ENCODE measurements around the gene ATRIP. TPM values are rescaled to one million over a fixed set of nuclear protein-coding genes. Genes with fewer than 3 reads are reported as not detected.
A peak's percentile ranks its signal among the peaks of the same experiment; 100 is the strongest.

The ATRIP gene
- total and polyA plus RNA-seq, 11 donors: 2.1 to 5.1 (median 3.6) TPM

DNA sequence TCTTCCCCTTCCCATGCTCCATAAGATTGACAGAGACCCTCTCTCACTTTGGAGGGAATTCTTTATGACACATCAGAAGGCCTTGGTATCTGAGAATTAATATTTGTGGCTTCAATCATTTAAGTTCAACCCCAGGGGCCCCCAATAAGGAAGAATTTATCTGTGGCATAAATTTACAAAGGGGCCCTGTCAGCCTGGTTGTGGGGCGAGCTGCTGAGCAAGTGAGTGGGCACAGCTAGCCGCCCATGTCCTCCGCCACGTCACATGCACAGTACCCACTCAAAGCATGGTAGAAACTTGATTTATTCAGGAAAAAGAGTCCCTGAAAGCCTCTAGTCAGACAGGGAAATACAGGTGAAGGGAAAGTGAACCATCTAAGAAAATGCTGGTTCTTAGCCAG lies 30.0 kb upstream of the ATRIP start:
- peaks cover 0 to 5% (median 0%) of the 10 kb centered on the region in 12 donors for H3K4me1 ChIP-seq
- DNase-seq (no peak), ATAC-seq (no peak)
- intact Hi-C loops (cut with DNase I): no loop called here
- H3K9me3 ChIP-seq: no peaks in the 10 kb centered on the region
- no peak overlapping the region for H3K27ac ChIP-seq
- WGBS, 4 donors: 91 to 96% (median 95%) methylated on average over 4 of the region's 4 CpGs
- peaks cover 0 to 79% (median 49%) of the 10 kb centered on the region in 9 donors for H3K36me3 ChIP-seq
- no peak overlapping the region for H3K4me3 ChIP-seq
- no peak for TF ChIP-seq POLR2A (IDR thresholded peaks at IDR 0.05)
- TF ChIP-seq, protein P1, sequence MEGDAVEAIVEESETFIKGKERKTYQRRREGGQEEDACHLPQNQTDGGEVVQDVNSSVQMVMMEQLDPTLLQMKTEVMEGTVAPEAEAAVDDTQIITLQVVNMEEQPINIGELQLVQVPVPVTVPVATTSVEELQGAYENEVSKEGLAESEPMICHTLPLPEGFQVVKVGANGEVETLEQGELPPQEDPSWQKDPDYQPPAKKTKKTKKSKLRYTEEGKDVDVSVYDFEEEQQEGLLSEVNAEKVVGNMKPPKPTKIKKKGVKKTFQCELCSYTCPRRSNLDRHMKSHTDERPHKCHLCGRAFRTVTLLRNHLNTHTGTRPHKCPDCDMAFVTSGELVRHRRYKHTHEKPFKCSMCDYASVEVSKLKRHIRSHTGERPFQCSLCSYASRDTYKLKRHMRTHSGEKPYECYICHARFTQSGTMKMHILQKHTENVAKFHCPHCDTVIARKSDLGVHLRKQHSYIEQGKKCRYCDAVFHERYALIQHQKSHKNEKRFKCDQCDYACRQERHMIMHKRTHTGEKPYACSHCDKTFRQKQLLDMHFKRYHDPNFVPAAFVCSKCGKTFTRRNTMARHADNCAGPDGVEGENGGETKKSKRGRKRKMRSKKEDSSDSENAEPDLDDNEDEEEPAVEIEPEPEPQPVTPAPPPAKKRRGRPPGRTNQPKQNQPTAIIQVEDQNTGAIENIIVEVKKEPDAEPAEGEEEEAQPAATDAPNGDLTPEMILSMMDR (IDR thresholded peaks at IDR 0.05): no peak
- no peaks in the 10 kb centered on the region for H3K27me3 ChIP-seq

- intact Hi-C loops (cut with DNase I): no loop called here
- DNase-seq (peak in 1 of 5 donors; percentile 5), ATAC-seq (no peak)
- H3K4me1 ChIP-seq: peaks cover 0 to 14% (median 0%) of the 10 kb centered on the region in 12 donors
- TF ChIP-seq, protein P1 (IDR thresholded peaks at IDR 0.05): no peak
- no peak for TF ChIP-seq POLR2A (IDR thresholded peaks at IDR 0.05)
- H3K4me3 ChIP-seq: no peak overlapping the region
- H3K27me3 ChIP-seq: no peaks in the 10 kb centered on the region
- H3K27ac ChIP-seq: no peak overlapping the region
- WGBS, 4 donors: 90 to 94% (median 91%) methylated on average over 14 of the region's 14 CpGs; no CpG with 5 or more reads in 1 of the 4 donors
- no peaks in the 10 kb centered on the region for H3K9me3 ChIP-seq
- peaks cover 0 to 69% (median 39%) of the 10 kb centered on the region in 9 donors for H3K36me3 ChIP-seq
Observed at GRCh38 chr3:48417529-48418108, 28.9 kb upstream of the ATRIP start.

DNA sequence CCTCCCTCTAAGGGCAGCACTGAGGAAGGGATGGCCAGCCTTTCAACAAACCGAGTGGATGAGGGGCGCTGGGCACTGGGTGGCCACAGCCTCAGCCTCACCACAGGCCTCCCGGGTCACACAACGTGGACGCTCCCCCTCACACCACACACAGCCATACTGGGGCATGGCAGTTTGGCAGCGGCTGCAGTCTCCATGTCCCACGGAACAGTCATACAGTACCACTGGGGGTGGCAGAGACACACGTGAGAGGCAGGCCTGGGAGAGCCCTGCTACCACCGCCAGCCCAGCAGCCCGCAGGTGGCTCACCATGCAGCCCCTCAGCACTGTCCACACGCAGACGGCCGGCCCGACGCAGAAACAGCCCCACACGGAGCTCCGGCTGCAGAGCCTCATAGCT lies 28.4 kb upstream of the ATRIP start:
- Histone ChIP-seq H3K27me3 (no peaks in the 10 kb centered on the region), H3K9me3 (no peaks in the 10 kb centered on the region), H3K27ac (no peak overlapping the region), H3K36me3 (peaks cover 0 to 66% (median 36%) of the 10 kb centered on the region in 9 donors), H3K4me1 (peaks cover 0 to 19% (median 0%) of the 10 kb centered on the region in 12 donors), H3K4me3 (no peak overlapping the region)
- no peak for TF ChIP-seq POLR2A (IDR thresholded peaks at IDR 0.05)
- no peak for ATAC-seq
- WGBS, 4 donors: 93% methylated on average over 16 to 17 of the region's 17 CpGs
- intact Hi-C loops (cut with DNase I): no loop called here
- DNase-seq: peak in 2 of 5 donors; percentile 4 to 35

- no peaks in the 10 kb centered on the region for H3K9me3 ChIP-seq
- no peak overlapping the region for H3K27ac ChIP-seq
- 61 to 93% (median 88%) methylated on average over 5 to 9 of the region's 9 CpGs for WGBS, 4 donors
- peaks cover 0 to 25% (median 0%) of the 10 kb centered on the region in 12 donors for H3K4me1 ChIP-seq
- H3K4me3 ChIP-seq: no peak overlapping the region
- DNase-seq (peak in 2 of 5 donors; percentile 7 to 46), ATAC-seq (no peak)
- intact Hi-C loops (cut with DNase I): no loop called here
- H3K27me3 ChIP-seq: no peaks in the 10 kb centered on the region
- no peak for TF ChIP-seq POLR2A (IDR thresholded peaks at IDR 0.05)
- TF ChIP-seq, protein P1 (IDR thresholded peaks at IDR 0.05): no peak
- peaks cover 0 to 62% (median 32%) of the 10 kb centered on the region in 9 donors for H3K36me3 ChIP-seq
Observed at GRCh38 chr3:48418651-48419050, 27.9 kb upstream of the ATRIP start.

Measured in heart left ventricle (tissue), 16 donors.